Astrocyte of the spinal cord (primary cell): Measurements from ENCODE around the gene PSMB5.

Experiments used
- DNase-seq: peaks from one replicate; pipeline ENCODE4 v3.0.0; 2011; ENCODE audit warnings: low read depth, low spot score
- H3K4me3 ChIP-seq: 2 replicates; pipeline ENCODE4 v1.5.1; 2011; ENCODE audit warnings: low read depth, mild to moderate bottlenecking, low read length, moderate library complexity
- CTCF ChIP-seq: IDR thresholded peaks from 2 replicates; pipeline ENCODE4 v1.5.1; 2012; ENCODE audit warnings: low read depth, mild to moderate bottlenecking, low read length, inconsistent platforms
- in situ Hi-C: cut with HindIII; loops from 2 replicates; pipeline ENCODE4 v1.10.0; 2017; ENCODE audit warnings: low sequenced_read_pairs

The PSMB5 gene

DNA sequence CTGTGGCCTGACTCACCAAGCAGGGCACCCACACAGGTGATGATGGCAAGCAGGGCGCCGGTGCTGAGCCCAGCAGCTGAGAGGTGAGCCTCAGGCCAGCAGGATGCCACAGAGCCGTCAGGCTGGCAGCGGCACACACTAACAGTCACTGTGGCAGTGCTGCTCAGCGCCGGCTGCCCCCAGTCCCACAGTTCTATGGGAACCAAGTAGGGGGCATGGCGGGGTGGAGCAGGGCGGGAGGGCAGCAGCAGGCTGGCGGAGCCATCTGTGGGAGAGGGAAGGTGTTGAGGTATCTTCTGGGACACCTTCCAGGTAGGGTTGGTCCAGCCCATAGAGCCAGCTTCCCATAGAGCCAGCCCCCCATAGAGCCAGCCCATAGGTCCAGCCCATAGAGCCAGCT, 14.3 kb upstream of the PSMB5 start:
- no peak overlapping the region for H3K4me3 ChIP-seq
- DNase-seq = no peak
- in situ Hi-C loops = no loop called here
- TF ChIP-seq CTCF = no peak

- no peak for DNase-seq
- no peak overlapping the region for H3K4me3 ChIP-seq
- no peak for TF ChIP-seq CTCF
- in situ Hi-C loops = no loop called here
These were observed 13.3 kb upstream of the PSMB5 start for GRCh38 chr14:23047751-23048693.

DNA sequence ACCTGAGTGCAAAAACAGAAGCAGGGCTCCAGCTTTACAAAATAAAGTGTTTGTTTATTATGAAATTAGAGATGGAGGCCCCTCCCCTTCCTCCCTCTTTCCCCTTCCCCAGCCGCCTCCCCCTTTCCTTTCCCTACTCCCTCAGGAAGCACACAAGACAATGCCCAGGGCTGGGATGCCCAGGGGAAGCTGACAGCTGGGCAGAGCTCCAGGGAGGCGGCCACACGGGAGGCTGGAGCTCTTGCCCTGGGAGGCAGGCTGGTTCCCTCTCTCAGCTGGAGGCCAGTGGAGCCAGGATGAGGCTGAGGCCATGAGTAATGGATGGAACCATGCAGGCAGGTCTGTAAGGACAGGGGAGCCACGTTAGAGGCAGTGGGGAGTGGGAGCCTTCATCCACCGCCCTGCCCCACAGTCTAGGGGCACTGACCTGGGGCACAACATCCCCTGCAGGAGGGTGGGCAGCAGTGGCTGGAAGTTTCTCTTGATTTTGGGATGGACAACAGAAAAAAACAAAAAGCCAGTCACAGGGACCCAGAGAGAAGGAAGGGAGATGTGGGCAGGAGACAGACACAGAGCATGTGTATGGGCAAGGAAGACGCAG, 12.4 kb upstream of the PSMB5 start:
- no peak for DNase-seq
- H3K4me3 ChIP-seq = no peak overlapping the region
- TF ChIP-seq CTCF = no peak
- in situ Hi-C loops = no loop called here

- DNase-seq = no peak
- in situ Hi-C loops = no loop called here
- no peak for TF ChIP-seq CTCF
- no peak overlapping the region for H3K4me3 ChIP-seq
These were observed 11.0 kb upstream of the PSMB5 start for GRCh38 chr14:23045419-23046357.

DNA sequence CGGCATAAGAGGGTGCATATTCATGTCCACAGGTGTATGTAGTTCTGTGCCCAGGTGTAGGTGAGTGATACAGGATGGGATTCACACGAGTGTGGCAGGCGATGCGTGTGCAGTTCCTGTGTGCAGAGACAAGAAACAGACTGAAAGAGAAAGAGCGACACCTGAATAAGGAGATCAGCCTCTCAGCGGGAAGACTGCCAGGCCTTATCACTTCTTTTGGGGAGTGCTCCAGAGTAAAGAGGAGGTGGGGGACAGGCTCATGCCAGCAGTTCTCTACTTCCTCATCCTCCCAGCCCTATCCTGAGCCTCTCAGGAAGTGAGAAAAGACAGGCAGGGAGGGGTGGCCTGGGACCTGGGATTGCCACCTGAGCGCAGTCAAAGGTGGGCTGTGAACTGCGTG, 10.1 kb upstream of the PSMB5 start:
- H3K4me3 ChIP-seq = no peak overlapping the region
- in situ Hi-C loops = no loop called here
- TF ChIP-seq CTCF = no peak
- no peak for DNase-seq

- in situ Hi-C loops = no loop called here
- no peak for TF ChIP-seq CTCF
- no peak for DNase-seq
- no peak overlapping the region for H3K4me3 ChIP-seq
These were observed 9.1 kb upstream of the PSMB5 start for GRCh38 chr14:23043754-23044153.
